IMR-90 (cell line): ENCODE measurements around the gene CLEC3B. TPM values are rescaled to one million over a fixed set of nuclear protein-coding genes. Genes with fewer than 3 reads are reported as not detected.

Source experiments
- ATAC-seq: fragments of 200-7000 bp; cut with Tn5 transposase; 2 replicates; pipeline ENCODE4 v1.9.1; 2020; ENCODE audit warnings: low read depth, mild to moderate bottlenecking, moderate library complexity
- BruUV-seq: library from RNA; stranded (reverse); fragments of 400-500 nt; replicated peaks from 2 replicates; lab custom pipeline; 2021; lab: Mats Ljungman, UMichigan
- CTCF ChIA-PET: fragments of 300-600 bp; formaldehyde crosslinking; extraction: SDS; loops from one replicate; lab custom pipeline; 2021; ENCODE audit warnings: antibody characterized with exemption; lab: Yijun Ruan, JAX
- POLR2A ChIA-PET: fragments of 300-600 bp; sonication (Branson Sonifier 250); formaldehyde crosslinking; loops from one replicate; lab custom pipeline; 2022; ENCODE audit warnings: antibody characterized with exemption; ENCODE audit not compliant: unreplicated experiment; lab: Charles Lee
- DNase-seq: peaks from one replicate; pipeline ENCODE4 v3.0.0; 2013
- H2AFZ ChIP-seq: replicated peaks from 2 replicates; pipeline ENCODE3; 2013; ENCODE audit warnings: low read length, mild to moderate bottlenecking; ENCODE audit not compliant: poor library complexity
- H2AK5ac ChIP-seq: 2 replicates; pipeline ENCODE4 v1.6.1; 2013; ENCODE audit warnings: low read depth, low read length, inconsistent platforms
- H2AK9ac ChIP-seq: replicated peaks from 2 replicates; pipeline ENCODE3; 2013; ENCODE audit warnings: mild to moderate bottlenecking, low read depth, low read length, moderate library complexity; ENCODE audit not compliant: poor library complexity
- H2BK120ac ChIP-seq: 2 replicates; pipeline ENCODE4 v1.6.1; 2013; ENCODE audit warnings: low read depth, low read length, inconsistent platforms
- H2BK15ac ChIP-seq: 3 replicates; pipeline ENCODE4 v1.6.1; 2013; ENCODE audit warnings: low read depth, low read length, inconsistent platforms
- H2BK20ac ChIP-seq: 2 replicates; pipeline ENCODE4 v1.6.1; 2013; ENCODE audit warnings: low read depth, mild to moderate bottlenecking, inconsistent platforms, low read length, moderate library complexity
- H2BK5ac ChIP-seq: 2 replicates; pipeline ENCODE4 v1.6.1; 2013; ENCODE audit warnings: mild to moderate bottlenecking, low read depth, low read length, inconsistent platforms; ENCODE audit not compliant: poor library complexity, severe bottlenecking
- H3K14ac ChIP-seq: replicated peaks from 2 replicates; pipeline ENCODE4 v1.6.1; 2013; ENCODE audit warnings: low read depth, low read length, inconsistent platforms
- H3K18ac ChIP-seq: 2 replicates; pipeline ENCODE4 v1.6.1; 2013; ENCODE audit warnings: low read depth, low read length, control low read depth
- H3K23ac ChIP-seq: 2 replicates; pipeline ENCODE4 v1.6.1; 2013; ENCODE audit warnings: low read depth, low read length, inconsistent platforms
- H3K27ac ChIP-seq: 2 replicates; pipeline ENCODE4 v1.5.1; 2013; ENCODE audit warnings: mild to moderate bottlenecking, control low read depth, low read length; ENCODE audit not compliant: insufficient read depth
- H3K27me3 ChIP-seq: 2 replicates; pipeline ENCODE4 v1.6.1; 2013; ENCODE audit warnings: low read length; ENCODE audit not compliant: control insufficient read depth, insufficient read depth
- H3K36me3 ChIP-seq: 2 replicates; pipeline ENCODE4 v1.6.1; 2013; ENCODE audit warnings: low read length, mixed read lengths; ENCODE audit not compliant: control insufficient read depth, insufficient read depth
- H3K4ac ChIP-seq: 2 replicates; pipeline ENCODE4 v1.6.1; 2013; ENCODE audit warnings: low read depth, low read length, inconsistent platforms
- H3K4me1 ChIP-seq: 2 replicates; pipeline ENCODE4 v1.6.1; 2013; ENCODE audit warnings: low read length, mixed read lengths; ENCODE audit not compliant: control insufficient read depth, insufficient read depth
- H3K4me2 ChIP-seq: 2 replicates; pipeline ENCODE4 v1.6.1; 2013; ENCODE audit warnings: low read depth, mild to moderate bottlenecking, control low read depth, low read length, moderate library complexity
- H3K4me3 ChIP-seq: 2 replicates; pipeline ENCODE4 v1.5.1; 2013; ENCODE audit warnings: low read depth, mild to moderate bottlenecking, control low read depth, low read length, moderate library complexity; ENCODE audit not compliant: insufficient read depth
- H3K56ac ChIP-seq: 2 replicates; pipeline ENCODE4 v1.6.1; 2013; ENCODE audit warnings: low read length, inconsistent platforms; ENCODE audit not compliant: insufficient read depth; ENCODE audit errors: extremely low read depth
- H3K79me1 ChIP-seq, 2 experiments: 2 replicates each; pipeline ENCODE4 v1.6.1; 2013; ENCODE audit warnings: low read length in 2 of 2, inconsistent platforms in 1 of 2, low read depth in 1 of 2
- H3K9ac ChIP-seq: 2 replicates; pipeline ENCODE4 v1.6.1; 2013; ENCODE audit warnings: low read depth, low read length, control low read depth
- H3K9me1 ChIP-seq: 2 replicates; pipeline ENCODE4 v1.6.1; 2013; ENCODE audit warnings: low read length, inconsistent platforms; ENCODE audit not compliant: insufficient read depth
- H3K9me3 ChIP-seq: 2 replicates; pipeline ENCODE4 v1.6.1; 2013; ENCODE audit warnings: low read length; ENCODE audit not compliant: control insufficient read depth, insufficient read depth
- H4K20me1 ChIP-seq: 2 replicates; pipeline ENCODE4 v1.6.1; 2013; ENCODE audit warnings: low read length, inconsistent platforms; ENCODE audit not compliant: insufficient read depth
- H4K5ac ChIP-seq: 2 replicates; pipeline ENCODE4 v1.6.1; 2013; ENCODE audit warnings: mild to moderate bottlenecking, low read depth, low read length, control low read depth
- H4K8ac ChIP-seq, 2 experiments: 2 replicates each; pipeline ENCODE4 v1.6.1; 2013; ENCODE audit warnings: low read depth in 2 of 2, low read length in 2 of 2, control low read depth in 1 of 2, inconsistent platforms in 1 of 2
- H4K91ac ChIP-seq: 2 replicates; pipeline ENCODE4 v1.6.1; 2013; ENCODE audit warnings: low read depth, low read length, inconsistent platforms; ENCODE audit not compliant: insufficient read depth
- BHLHE40 ChIP-seq: fragments of 150-350 bp; IDR thresholded peaks from 2 replicates; pipeline ENCODE4 v1.6.1; 2016; ENCODE audit warnings: mild to moderate bottlenecking, low read depth, low read length
- CEBPB ChIP-seq: IDR thresholded peaks from 2 replicates; pipeline ENCODE4 v1.6.1; 2012; ENCODE audit warnings: low read depth, low read length, improper control_type of control experiment
- CHD1 ChIP-seq: IDR thresholded peaks from 2 replicates; pipeline ENCODE4 v1.6.1; 2012; ENCODE audit warnings: low read depth, low read length, improper control_type of control experiment
- MAZ ChIP-seq: IDR thresholded peaks from 2 replicates; pipeline ENCODE4 v1.6.1; 2012; ENCODE audit warnings: low read depth, mild to moderate bottlenecking, low read length, improper control_type of control experiment, moderate library complexity, borderline replicate concordance
- NFE2L2 ChIP-seq: fragments of 150-350 bp; IDR thresholded peaks from 2 replicates; pipeline ENCODE4 v1.6.1; 2016; ENCODE audit warnings: low read depth, mild to moderate bottlenecking, low read length
- POLR2A ChIP-seq: IDR thresholded peaks from 2 replicates; pipeline ENCODE4 v1.6.1; 2012; ENCODE audit warnings: mild to moderate bottlenecking, low read depth, low read length
- RCOR1 ChIP-seq: IDR thresholded peaks from 2 replicates; pipeline ENCODE4 v1.6.1; 2012; ENCODE audit warnings: mild to moderate bottlenecking, low read length, improper control_type of control experiment; ENCODE audit not compliant: insufficient replicate concordance
- RFX5 ChIP-seq: IDR thresholded peaks from 2 replicates; pipeline ENCODE4 v1.8.0; 2012; ENCODE audit warnings: low read depth, mild to moderate bottlenecking, low read length, moderate library complexity
- SMC3 ChIP-seq: fragments of 150-350 bp; IDR thresholded peaks from 2 replicates; pipeline ENCODE4 v1.6.1; 2016; ENCODE audit warnings: low read depth, mild to moderate bottlenecking, antibody characterized with exemption, low read length, moderate library complexity
- WGBS, 2 experiments: methylation state at CpG; one replicate each; pipeline versions ENCODE4 v1.1.5 to v1.1.7; 2013; ENCODE audit warnings: missing lambda C conversion rate in 2 of 2; ENCODE audit not compliant: insufficient read length in 1 of 2; ENCODE audit errors: extremely low coverage in 2 of 2; 5-methylcytosine and 5-hydroxymethylcytosine counted together
- dilution Hi-C: fragments of 300-500 bp; cut with HindIII; formaldehyde crosslinking; loops from one replicate; pipeline ENCODE4 v1.14.3; 2018; ENCODE audit warnings: low sequenced_read_pairs; ENCODE audit not compliant: unreplicated experiment
- in situ Hi-C: fragments of 300-500 bp; cut with MboI; formaldehyde crosslinking; loops from 3 replicates; pipeline ENCODE4 v1.14.3; 2019; ENCODE audit warnings: low sequenced_read_pairs, inconsistent platforms, mixed read lengths
- intact Hi-C: fragments of 100-400 bp; cut with micrococcal nuclease; formaldehyde crosslinking; loops from 2 replicates; pipeline ENCODE4 v1.10.0; 2022
- polyA plus RNA-seq, 3 experiments: library from polyadenylated mRNA; depleted of rRNA; stranded (reverse); fragments of >200 nt; gene quantifications; 2 replicates each; pipeline ENCODE4 v1.2.3, GENCODE V29; 2012; ENCODE audit warnings: low replicate concordance in 1 of 3
- total RNA-seq: library from RNA; depleted of rRNA; stranded (reverse); fragments of >200 nt; gene quantifications from 2 replicates; pipeline ENCODE4 v1.2.3, GENCODE V29; 2012
- TF ChIP-seq, protein P1 (sequence below): fragments of 150-350 bp; IDR thresholded peaks from 2 replicates; pipeline ENCODE4 v1.6.1; 2016; ENCODE audit warnings: low read depth, mild to moderate bottlenecking, low read length, moderate library complexity, borderline replicate concordance
- TF ChIP-seq, protein P2 (sequence below): conservative IDR thresholded peaks from 2 replicates; pipeline ENCODE4 v1.5.1; 2012; ENCODE audit warnings: mild to moderate bottlenecking, low read depth, low read length, improper control_type of control experiment
- TF ChIP-seq, protein P3 (sequence below): fragments of 150-350 bp; IDR thresholded peaks from 2 replicates; pipeline ENCODE4 v1.6.1; 2017; ENCODE audit warnings: mild to moderate bottlenecking, antibody characterized with exemption, low read length, low read depth

The CLEC3B gene
- total and polyA plus RNA-seq, 2 of the 4 experiments (the other 2 are of a cell fraction): 3.6 to 13.2 TPM

DNA sequence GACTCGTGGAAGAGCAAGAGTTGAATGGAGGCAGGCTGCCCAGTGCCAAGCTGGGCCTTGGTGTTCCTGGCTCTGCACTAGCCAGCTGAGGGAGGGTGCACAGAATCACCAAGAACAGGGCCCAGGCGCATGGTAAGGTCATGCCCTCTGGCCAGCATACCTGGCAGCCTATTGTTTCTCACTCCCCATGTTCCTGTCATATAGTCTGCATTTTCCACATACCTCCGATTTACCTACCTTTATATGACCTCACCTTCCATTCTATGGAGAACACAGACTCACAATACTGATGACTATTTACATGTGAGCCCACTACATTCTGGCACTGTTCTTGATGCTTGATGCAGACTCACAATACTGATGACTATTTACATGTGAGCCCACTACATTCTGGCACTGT, 5.4 kb downstream of the CLEC3B start:
- H2BK5ac ChIP-seq: no peak overlapping the region
- DNase-seq: no peak
- H3K4ac ChIP-seq: no peak overlapping the region
- H3K27me3 ChIP-seq: no peaks in the 10 kb centered on the region
- ChIA-PET CTCF (no interaction called here), POLR2A (no interaction called here)
- peaks cover 14% of the 10 kb centered on the region for H3K4me1 ChIP-seq
- peaks cover 2% of the 10 kb centered on the region; the same call in 1 of the 2 replicates for H3K9me1 ChIP-seq
- H2BK15ac ChIP-seq: no peak overlapping the region
- no peak overlapping the region for H2BK120ac ChIP-seq
- H3K9me3 ChIP-seq: no peaks in the 10 kb centered on the region
- no peaks in the 10 kb centered on the region for H3K79me1 ChIP-seq
- no peak overlapping the region for H2BK20ac ChIP-seq
- no peak overlapping the region for H3K4me3 ChIP-seq
- no peak for ATAC-seq
- dilution Hi-C loops: loop anchor here (25.0 kb wide), 1 partner anchor 481 kb away; no protein-coding TSS in a partner anchor
- H4K8ac ChIP-seq: no peak overlapping the region
- H2AK9ac ChIP-seq: no peak overlapping the region
- no peak overlapping the region for H3K9ac ChIP-seq
- WGBS, 2 experiments: 75% methylated on average over 2 of the region's 3 CpGs; no CpG with 5 or more reads in 1 of the 2 experiments
- no peak overlapping the region for H2AK5ac ChIP-seq
- H3K23ac ChIP-seq: no peak overlapping the region
- no peak overlapping the region for H3K4me2 ChIP-seq
- H3K18ac ChIP-seq: no peak overlapping the region
- H4K91ac ChIP-seq: no peak overlapping the region
- no peak overlapping the region for H4K5ac ChIP-seq
- no peak overlapping the region for H2AFZ ChIP-seq
- H3K14ac ChIP-seq: no peak overlapping the region
- H3K27ac ChIP-seq: no peak overlapping the region
- H3K36me3 ChIP-seq: no peaks in the 10 kb centered on the region
- TF ChIP-seq RCOR1: no peak
- no peak for TF ChIP-seq SMC3
- no peak for TF ChIP-seq MAZ
- TF ChIP-seq NFE2L2: no peak
- TF ChIP-seq, protein P1, sequence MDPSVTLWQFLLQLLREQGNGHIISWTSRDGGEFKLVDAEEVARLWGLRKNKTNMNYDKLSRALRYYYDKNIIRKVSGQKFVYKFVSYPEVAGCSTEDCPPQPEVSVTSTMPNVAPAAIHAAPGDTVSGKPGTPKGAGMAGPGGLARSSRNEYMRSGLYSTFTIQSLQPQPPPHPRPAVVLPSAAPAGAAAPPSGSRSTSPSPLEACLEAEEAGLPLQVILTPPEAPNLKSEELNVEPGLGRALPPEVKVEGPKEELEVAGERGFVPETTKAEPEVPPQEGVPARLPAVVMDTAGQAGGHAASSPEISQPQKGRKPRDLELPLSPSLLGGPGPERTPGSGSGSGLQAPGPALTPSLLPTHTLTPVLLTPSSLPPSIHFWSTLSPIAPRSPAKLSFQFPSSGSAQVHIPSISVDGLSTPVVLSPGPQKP: no peak
- no peak for TF ChIP-seq CEBPB
- no peak for TF ChIP-seq POLR2A
- TF ChIP-seq, protein P2, sequence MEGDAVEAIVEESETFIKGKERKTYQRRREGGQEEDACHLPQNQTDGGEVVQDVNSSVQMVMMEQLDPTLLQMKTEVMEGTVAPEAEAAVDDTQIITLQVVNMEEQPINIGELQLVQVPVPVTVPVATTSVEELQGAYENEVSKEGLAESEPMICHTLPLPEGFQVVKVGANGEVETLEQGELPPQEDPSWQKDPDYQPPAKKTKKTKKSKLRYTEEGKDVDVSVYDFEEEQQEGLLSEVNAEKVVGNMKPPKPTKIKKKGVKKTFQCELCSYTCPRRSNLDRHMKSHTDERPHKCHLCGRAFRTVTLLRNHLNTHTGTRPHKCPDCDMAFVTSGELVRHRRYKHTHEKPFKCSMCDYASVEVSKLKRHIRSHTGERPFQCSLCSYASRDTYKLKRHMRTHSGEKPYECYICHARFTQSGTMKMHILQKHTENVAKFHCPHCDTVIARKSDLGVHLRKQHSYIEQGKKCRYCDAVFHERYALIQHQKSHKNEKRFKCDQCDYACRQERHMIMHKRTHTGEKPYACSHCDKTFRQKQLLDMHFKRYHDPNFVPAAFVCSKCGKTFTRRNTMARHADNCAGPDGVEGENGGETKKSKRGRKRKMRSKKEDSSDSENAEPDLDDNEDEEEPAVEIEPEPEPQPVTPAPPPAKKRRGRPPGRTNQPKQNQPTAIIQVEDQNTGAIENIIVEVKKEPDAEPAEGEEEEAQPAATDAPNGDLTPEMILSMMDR: no peak
- TF ChIP-seq, protein P3, sequence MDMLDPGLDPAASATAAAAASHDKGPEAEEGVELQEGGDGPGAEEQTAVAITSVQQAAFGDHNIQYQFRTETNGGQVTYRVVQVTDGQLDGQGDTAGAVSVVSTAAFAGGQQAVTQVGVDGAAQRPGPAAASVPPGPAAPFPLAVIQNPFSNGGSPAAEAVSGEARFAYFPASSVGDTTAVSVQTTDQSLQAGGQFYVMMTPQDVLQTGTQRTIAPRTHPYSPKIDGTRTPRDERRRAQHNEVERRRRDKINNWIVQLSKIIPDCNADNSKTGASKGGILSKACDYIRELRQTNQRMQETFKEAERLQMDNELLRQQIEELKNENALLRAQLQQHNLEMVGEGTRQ: no peak
- TF ChIP-seq BHLHE40: no peak
- no peak for TF ChIP-seq CHD1
- no peak for TF ChIP-seq RFX5
- no peak overlapping the region for H3K56ac ChIP-seq
- H4K20me1 ChIP-seq: no peaks in the 10 kb centered on the region
- in situ Hi-C loops: loop anchor here (10.0 to 25.0 kb wide), 2 partner anchors 893 to 1056 kb away; no protein-coding TSS in a partner anchor
- BruUV-seq: no TSS peak
- intact Hi-C loops: loop anchor here (10.0 kb wide), 1 partner anchor 497 kb away; no protein-coding TSS in a partner anchor
